Pons (tissue), 1 donor: ENCODE measurements around the gene CCDC169.
"Not testable (repeated sequence)": the region's sequence is repeated elsewhere in the genome, so short reads cannot be mapped to it uniquely, and the experiment has no call there.

Source experiments
- DNase-seq: peaks from one replicate; pipeline ENCODE4 v3.0.0-alpha.2; 2016; ENCODE audit warnings: low spot score

The CCDC169 gene

GRCh38 chr13:36313047-36313969 lies 15.7 kb upstream of the CCDC169 start:
- no peak for DNase-seq

GRCh38 chr13:36310417-36311108 lies 12.9 kb upstream of the CCDC169 start:
- DNase-seq = no peak

GRCh38 chr13:36302289-36302688 lies 4.7 kb upstream of the CCDC169 start:
- DNase-seq = no peak

- not testable (repeated sequence) for DNase-seq
Measured at GRCh38 chr13:36299469-36299868, 1.9 kb upstream of the CCDC169 start.

- no peak for DNase-seq
Measured at GRCh38 chr13:36298535-36299068, 988 bp upstream of the CCDC169 start.

GRCh38 chr13:36294096-36294495 lies 3.5 kb downstream of the CCDC169 start:
- no peak for DNase-seq

GRCh38 chr13:36293497-36293896 lies 4.1 kb downstream of the CCDC169 start:
- no peak for DNase-seq

- DNase-seq = no peak
Measured at GRCh38 chr13:36288794-36289391, 8.7 kb downstream of the CCDC169 start.

- DNase-seq = no peak
Measured at GRCh38 chr13:36286006-36286405, 11.6 kb downstream of the CCDC169 start.

- DNase-seq = peak; percentile 55
Measured at GRCh38 chr13:36282821-36283432, 14.7 kb downstream of the CCDC169 start.

- peak; percentile 68 for DNase-seq
Measured at GRCh38 chr13:36275190-36276002, 22.2 kb downstream of the CCDC169 start.

- no peak for DNase-seq
Measured at GRCh38 chr13:36273431-36273830, 24.2 kb downstream of the CCDC169 start.

GRCh38 chr13:36261976-36262375 lies 35.6 kb downstream of the CCDC169 start:
- DNase-seq = no peak

GRCh38 chr13:36261011-36261410 lies 36.6 kb downstream of the CCDC169 start:
- DNase-seq = no peak

- DNase-seq = no peak
Measured at GRCh38 chr13:36259361-36260137, 38.1 kb downstream of the CCDC169 start.

GRCh38 chr13:36258831-36259230 lies 38.8 kb downstream of the CCDC169 start:
- no peak for DNase-seq

- DNase-seq = no peak
Measured at GRCh38 chr13:36251526-36251925, 46.1 kb downstream of the CCDC169 start.

GRCh38 chr13:36251017-36251416 lies 46.6 kb downstream of the CCDC169 start:
- no peak for DNase-seq

GRCh38 chr13:36248700-36249099 lies 48.9 kb downstream of the CCDC169 start:
- DNase-seq = no peak

- no peak for DNase-seq
Measured at GRCh38 chr13:36244990-36245389, 52.6 kb downstream of the CCDC169 start.
